H1 (cell line): ENCODE data around the gene LPP. TPM values are rescaled to one million over a fixed set of nuclear protein-coding genes. Genes with fewer than 3 reads are reported as not detected.

Experiments used
- CTCF ChIA-PET: fragments of 300-600 bp; sonication (Branson Sonifier 250); formaldehyde crosslinking; loops from one replicate; lab custom pipeline; 2021; ENCODE audit not compliant: partially characterized antibody; lab: Charles Lee
- POLR2A ChIA-PET: fragments of 300-600 bp; sonication (Branson Sonifier 250); formaldehyde crosslinking; loops from one replicate; lab custom pipeline; 2021; ENCODE audit warnings: inconsistent platforms; ENCODE audit not compliant: partially characterized antibody; lab: Charles Lee
- DNase-seq, 2 experiments: peaks; one replicate each; pipeline versions ENCODE4 v3.0.0 to v3.0.0-alpha.2; 2010 to 2022; ENCODE audit warnings: low spot score in 2 of 2, low read depth in 1 of 2, mixed read lengths in 1 of 2
- FAIRE-seq: peaks from 2 replicates; lab custom pipeline; 2011; peaks lifted over from hg19 to GRCh38; lab: Jason Lieb, UNC
- H2AFZ ChIP-seq: 2 replicates; pipeline ENCODE4 v1.8.1; 2012; ENCODE audit warnings: low read length, inconsistent platforms
- H2AK5ac ChIP-seq: 2 replicates; pipeline ENCODE4 v1.6.1; 2013; ENCODE audit warnings: low read depth, low read length
- H2BK120ac ChIP-seq: replicated peaks from 2 replicates; pipeline ENCODE3; 2013; ENCODE audit warnings: low read depth, low read length, inconsistent platforms
- H2BK12ac ChIP-seq: 2 replicates; pipeline ENCODE4 v1.6.1; 2013; ENCODE audit warnings: low read depth, low read length
- H2BK15ac ChIP-seq: 2 replicates; pipeline ENCODE4 v1.6.1; 2013; ENCODE audit warnings: low read length
- H2BK20ac ChIP-seq: 2 replicates; pipeline ENCODE4 v1.6.1; 2013; ENCODE audit warnings: low read length
- H2BK5ac ChIP-seq: 2 replicates; pipeline ENCODE4 v1.6.1; 2013; ENCODE audit warnings: low read depth, low read length
- H3K14ac ChIP-seq: 2 replicates; pipeline ENCODE4 v1.6.1; 2013; ENCODE audit warnings: inconsistent platforms; ENCODE audit not compliant: insufficient read length
- H3K18ac ChIP-seq: 2 replicates; pipeline ENCODE4 v1.6.1; 2013; ENCODE audit warnings: low read length; ENCODE audit errors: extremely low read depth
- H3K23ac ChIP-seq: 2 replicates; pipeline ENCODE4 v1.6.1; 2013; ENCODE audit warnings: inconsistent platforms; ENCODE audit not compliant: insufficient read length
- H3K23me2 ChIP-seq: 2 replicates; pipeline ENCODE4 v1.6.1; 2013; ENCODE audit warnings: low read depth, low read length
- H3K27ac ChIP-seq: 2 replicates; pipeline ENCODE4 v1.6.1; 2011; ENCODE audit warnings: low read depth, low read length, inconsistent platforms
- H3K27me3 ChIP-seq, 4 experiments: replicated peaks in 1 of 4; 1 replicate in 1 of 4; 2 replicates in 3 of 4; pipeline versions ENCODE4 v1.6.1 to v1.8.1; 2011 to 2013; ENCODE audit warnings: low read length in 3 of 4, mild to moderate bottlenecking in 3 of 4, inconsistent platforms in 2 of 4, mixed read lengths in 2 of 4, moderate library complexity in 1 of 4; ENCODE audit not compliant: control insufficient read depth in 3 of 4, insufficient read depth in 3 of 4; ENCODE audit errors: extremely low read depth in 1 of 4
- H3K36me3 ChIP-seq, 4 experiments: 2 replicates each; pipeline versions ENCODE4 v1.6.1 to v1.8.1; 2011 to 2013; ENCODE audit warnings: mild to moderate bottlenecking in 4 of 4, low read length in 3 of 4, moderate library complexity in 2 of 4, control low read depth in 1 of 4, inconsistent platforms in 1 of 4; ENCODE audit not compliant: insufficient read depth in 4 of 4, control insufficient read depth in 2 of 4
- H3K4ac ChIP-seq: replicated peaks from 2 replicates; pipeline ENCODE3; 2013; ENCODE audit warnings: low read length, low read depth, mixed read lengths, inconsistent platforms; ENCODE audit not compliant: insufficient read length
- H3K4me1 ChIP-seq, 4 experiments: replicated peaks in 1 of 4; 1 replicate in 1 of 4; 2 replicates in 3 of 4; pipeline versions ENCODE4 v1.6.1 to v1.8.1; 2011 to 2013; ENCODE audit warnings: low read length in 3 of 4, inconsistent platforms in 2 of 4, mixed read lengths in 1 of 4; ENCODE audit not compliant: insufficient read depth in 4 of 4, control insufficient read depth in 3 of 4
- H3K4me2 ChIP-seq, 2 experiments: 2 replicates each; pipeline versions ENCODE4 v1.6.1 to v1.8.1; 2011 to 2013; ENCODE audit warnings: low read depth in 2 of 2, low read length in 2 of 2, control low read depth in 1 of 2, inconsistent platforms in 1 of 2, mild to moderate bottlenecking in 1 of 2; ENCODE audit not compliant: insufficient read depth in 1 of 2
- H3K4me3 ChIP-seq, 4 experiments: fragments of 200-600, 300-600 bp in 1 of 4; sonication (generic), shearing (Covaris generic), sonication (Bioruptor Twin) in 1 of 4; 2 replicates each; pipeline versions ENCODE4 v1.5.1 to v1.8.1; 2011 to 2016; ENCODE audit warnings: low read length in 4 of 4, low read depth in 3 of 4, control low read depth in 2 of 4, inconsistent platforms in 2 of 4, mild to moderate bottlenecking in 2 of 4, mixed read lengths in 1 of 4, moderate library complexity in 1 of 4; ENCODE audit not compliant: insufficient read depth in 2 of 4; ENCODE audit errors: extremely low read depth in 1 of 4
- H3K56ac ChIP-seq: replicated peaks from 2 replicates; pipeline ENCODE3; 2013; ENCODE audit warnings: low read depth, mild to moderate bottlenecking, mixed read lengths, low read length, inconsistent platforms; ENCODE audit not compliant: insufficient read length
- H3K79me1 ChIP-seq: 2 replicates; pipeline ENCODE4 v1.6.1; 2013; ENCODE audit warnings: low read depth, low read length, control low read depth
- H3K79me2 ChIP-seq, 2 experiments: 2 replicates each; pipeline versions ENCODE4 v1.6.1 to v1.8.1; 2012 to 2013; ENCODE audit warnings: low read length in 2 of 2, mild to moderate bottlenecking in 2 of 2, inconsistent platforms in 1 of 2; ENCODE audit not compliant: insufficient read depth in 2 of 2, control insufficient read depth in 1 of 2
- H3K9ac ChIP-seq, 4 experiments: replicated peaks in 1 of 4; 1 replicate in 1 of 4; 2 replicates in 3 of 4; pipeline versions ENCODE4 v1.6.1 to v1.8.1; 2011 to 2013; ENCODE audit warnings: low read depth in 3 of 4, low read length in 3 of 4, control low read depth in 2 of 4, mild to moderate bottlenecking in 2 of 4, moderate library complexity in 2 of 4, inconsistent platforms in 1 of 4; ENCODE audit errors: extremely low read depth in 1 of 4
- H3K9me3 ChIP-seq, 2 experiments: 2 replicates each; pipeline versions ENCODE4 v1.6.1 to v1.8.1; 2012 to 2013; ENCODE audit warnings: mild to moderate bottlenecking in 2 of 2, moderate library complexity in 2 of 2, control low read depth in 1 of 2, inconsistent platforms in 1 of 2, low read depth in 1 of 2, low read length in 1 of 2, mixed read lengths in 1 of 2; ENCODE audit not compliant: insufficient read depth in 2 of 2
- H4K20me1 ChIP-seq, 2 experiments: replicated peaks in 1 of 2; 2 replicates each; pipeline versions ENCODE3 to v1.8.1; 2011 to 2013; ENCODE audit warnings: inconsistent platforms in 2 of 2, low read length in 2 of 2, mild to moderate bottlenecking in 1 of 2; ENCODE audit not compliant: insufficient read depth in 2 of 2, control insufficient read depth in 1 of 2
- H4K5ac ChIP-seq: 2 replicates; pipeline ENCODE4 v1.6.1; 2013; ENCODE audit warnings: low read length, low read depth, mixed read lengths, inconsistent platforms; ENCODE audit not compliant: insufficient read length
- H4K8ac ChIP-seq: 2 replicates; pipeline ENCODE4 v1.8.0; 2013; ENCODE audit warnings: mild to moderate bottlenecking, moderate library complexity, low read length, inconsistent platforms; ENCODE audit not compliant: insufficient read depth; ENCODE audit errors: extremely low read depth
- H4K91ac ChIP-seq: replicated peaks from 2 replicates; pipeline ENCODE3; 2013; ENCODE audit warnings: low read length, mixed read lengths, inconsistent platforms; ENCODE audit not compliant: insufficient read length
- ATF3 ChIP-seq: IDR thresholded peaks from 2 replicates; pipeline ENCODE4 v1.6.1; 2011; ENCODE audit warnings: low read depth, mild to moderate bottlenecking, low read length; ENCODE audit not compliant: insufficient read depth
- BRCA1 ChIP-seq: IDR thresholded peaks from 2 replicates; pipeline ENCODE4 v1.6.1; 2012; ENCODE audit warnings: low read depth, low read length, improper control_type of control experiment
- CEBPB ChIP-seq: IDR thresholded peaks from 2 replicates; pipeline ENCODE4 v1.6.1; 2012; ENCODE audit warnings: low read depth, low read length
- NRF1 ChIP-seq: IDR thresholded peaks from 2 replicates; pipeline ENCODE4 v1.6.1; 2011; ENCODE audit warnings: mild to moderate bottlenecking, low read depth, low read length, improper control_type of control experiment
- POLR2AphosphoS5 ChIP-seq: IDR thresholded peaks from 2 replicates; pipeline ENCODE4 v1.6.1; 2011; ENCODE audit warnings: low read depth, low read length
- POU5F1 ChIP-seq: IDR thresholded peaks from 2 replicates; pipeline ENCODE4 v1.6.1; 2011; ENCODE audit warnings: low read depth, mild to moderate bottlenecking, low read length, moderate library complexity
- RAD21 ChIP-seq, 2 experiments: IDR thresholded peaks in 1 of 2; conservative IDR thresholded peaks in 1 of 2; 2 replicates each; pipeline ENCODE4 v1.6.1; 2011; ENCODE audit warnings: low read depth in 2 of 2, low read length in 2 of 2, improper control_type of control experiment in 1 of 2, inconsistent platforms in 1 of 2, mild to moderate bottlenecking in 1 of 2, moderate library complexity in 1 of 2
- SIX5 ChIP-seq: IDR thresholded peaks from 2 replicates; pipeline ENCODE4 v1.6.1; 2011; ENCODE audit warnings: mild to moderate bottlenecking, low read depth, low read length
- SRF ChIP-seq: IDR thresholded peaks from 2 replicates; pipeline ENCODE4 v1.6.1; 2011; ENCODE audit warnings: mild to moderate bottlenecking, low read depth, low read length, moderate library complexity
- WGBS, 2 experiments: shearing (Covaris generic) in 1 of 2; methylation state at CpG; one replicate each; pipeline versions ENCODE4 v1.1.6 to v1.1.7; 2013 to 2015; ENCODE audit warnings: low lambda C conversion rate in 2 of 2, mixed read lengths in 2 of 2, inconsistent platforms in 1 of 2, low coverage in 1 of 2, missing lambda C conversion rate in 1 of 2; ENCODE audit not compliant: insufficient replicate concordance in 2 of 2, insufficient coverage in 1 of 2, insufficient read length in 1 of 2; ENCODE audit errors: extremely low coverage in 1 of 2, missing lambda C conversion rate in 1 of 2; 5-methylcytosine and 5-hydroxymethylcytosine counted together
- polyA plus RNA-seq, 7 experiments: library from polyadenylated mRNA; depleted of rRNA in 3 of 7; stranded (reverse) in 5 of 7; unstranded in 2 of 7; fragments of >200 nt in 5 of 7; fragments of 200-250 nt in 2 of 7; gene quantifications; 1 replicate in 5 of 7; 2 replicates in 1 of 7; 4 replicates in 1 of 7; pipeline versions ENCODE4 v1.2.1 to v1.2.3, GENCODE V29; 2011 to 2013; ENCODE audit warnings: missing spikeins in 2 of 7, mixed read lengths in 2 of 7
- total RNA-seq: library from RNA; stranded (reverse); fragmentation: NEBNext Ultra II Directional; extraction: Animal tissue kit (Norgen Biotek cat#: 25700); gene quantifications from 2 replicates; pipeline ENCODE4 v1.2.1, GENCODE V29; 2021

The LPP gene
- total and polyA plus RNA-seq, 2 of the 8 experiments (the other 6 are each of a cell fraction or from before 2014, with no cell fraction given): 10.0 to 53.3 TPM

- no peak for TF ChIP-seq ATF3
- TF ChIP-seq SIX5: no peak
- no peak for TF ChIP-seq CEBPB
- TF ChIP-seq NRF1: no peak
- no peak for TF ChIP-seq SRF
- TF ChIP-seq POLR2AphosphoS5: no peak
- no peak for TF ChIP-seq BRCA1
- no peak for TF ChIP-seq POU5F1
- TF ChIP-seq RAD21 (IDR thresholded peaks at IDR 0.05 in 1 of 2, conservative IDR thresholded peaks at IDR 0.05 in 1 of 2; ENCODE audit: low read depth in 2 of 2, low read length in 2 of 2): no peak
- Histone ChIP-seq H3K9me3 (no peaks in the 10 kb centered on the region), H3K36me3 (no peaks in the 10 kb centered on the region), H2BK120ac (no peak overlapping the region), H2BK12ac (no peak overlapping the region), H4K20me1 (no peaks in the 10 kb centered on the region), H2BK5ac (no peak overlapping the region), H3K79me1 (no peaks in the 10 kb centered on the region; the same call in 1 of the 2 replicates), H3K4me1 (no peaks in the 10 kb centered on the region; a peak in 1 of 7 replicates), H3K4me2 (no peak overlapping the region), H3K4me3 (no peak overlapping the region), H3K14ac (no peak overlapping the region), H4K5ac (no peak overlapping the region), H2BK20ac (no peak overlapping the region), H2BK15ac (no peak overlapping the region), H3K23me2 (no peaks in the 10 kb centered on the region), H3K23ac (no peak overlapping the region), H4K91ac (no peak overlapping the region), H2AK5ac (no peak overlapping the region), H2AFZ (no peak overlapping the region), H4K8ac (no peak overlapping the region), H3K27ac (no peak overlapping the region), H3K4ac (no peak overlapping the region), H3K18ac (no peak overlapping the region), H3K79me2 (no peaks in the 10 kb centered on the region), H3K27me3 (no peaks in the 10 kb centered on the region), H3K56ac (no peak overlapping the region), H3K9ac (no peak overlapping the region)
- WGBS, 2 experiments: 94% methylated on average over 2 of the region's 2 CpGs; no CpG with 5 or more reads in 1 of the 2 experiments
- DNase-seq (no peak), FAIRE-seq (no peak)
- CTCF ChIA-PET: interaction anchor here (0.7 to 2.5 kb wide), 4 partner anchors 10 to 519 kb away, joined by 3 to 9 read pairs (median 4); no protein-coding TSS in a partner anchor
- POLR2A ChIA-PET: no interaction called here
These were observed 105.2 kb downstream of the LPP start for GRCh38 chr3:188259191-188259590.
